ENCODE measurements around the gene ZNF782.
A peak's percentile ranks its signal among the peaks of the same experiment; 100 is the strongest.
"Not testable (repeated sequence)": the region's sequence is repeated elsewhere in the genome, so short reads cannot be mapped to it uniquely, and the experiment has no call there.

ZNF782 gene

GRCh38 chr9:96853781-96854650 is at the start of gene ZNF782:
Gene ZNF782, minus strand, starts transcription at chr9:96854514. Its CDS starts 2,553 bp downstream, at chr9:96851961.
- DNase-seq = peak; percentile 98

- not testable (repeated sequence) for DNase-seq
Observed at GRCh38 chr9:96900010-96900409, 45.7 kb upstream of the ZNF782 start.

- no peak for DNase-seq
Observed at GRCh38 chr9:96892131-96892530, 37.8 kb upstream of the ZNF782 start.

DNA sequence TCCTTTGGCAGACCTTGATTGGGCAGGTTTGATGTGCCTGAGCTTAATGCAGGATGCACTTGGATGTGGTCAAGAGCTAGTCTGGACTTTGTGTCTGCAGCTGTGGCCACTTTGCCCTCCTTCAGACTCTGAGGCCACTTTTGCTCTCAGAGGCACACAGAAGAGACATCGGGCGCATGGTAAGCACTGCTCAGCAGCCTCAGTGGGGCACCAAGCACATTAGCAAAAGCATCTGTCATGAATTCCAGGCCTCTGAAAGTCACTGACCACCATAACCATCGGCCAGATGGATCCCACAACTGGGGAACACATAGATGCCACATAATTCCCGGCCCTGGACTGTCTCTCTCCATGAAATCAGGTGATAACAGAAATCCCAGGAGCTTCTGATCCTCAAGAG is 34.3 kb upstream of the ZNF782 start:
- DNase-seq = no peak

GRCh38 chr9:96885424-96885823 is 31.1 kb upstream of the ZNF782 start:
- no peak for DNase-seq

DNA sequence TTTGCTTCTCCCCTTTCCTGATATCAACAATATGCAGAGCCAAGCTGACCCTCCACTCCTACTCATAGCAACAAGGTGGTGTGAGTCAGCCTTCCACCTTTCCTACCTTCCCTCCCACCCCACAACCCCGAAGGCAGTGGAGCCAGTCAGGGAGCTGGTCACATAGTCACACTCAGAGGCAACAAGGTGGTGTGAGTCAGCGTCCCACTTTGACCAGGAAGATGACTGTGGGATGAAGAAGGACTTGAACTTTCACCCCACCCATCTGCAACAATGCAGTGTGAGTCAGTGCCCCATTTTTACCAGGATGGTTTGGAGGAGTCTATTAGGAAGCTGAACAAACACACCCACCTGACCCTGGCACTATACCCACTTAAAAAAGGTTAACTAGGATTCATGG is 30.1 kb upstream of the ZNF782 start:
- no peak for DNase-seq

GRCh38 chr9:96883922-96884321 is 29.6 kb upstream of the ZNF782 start:
- DNase-seq = no peak

DNA sequence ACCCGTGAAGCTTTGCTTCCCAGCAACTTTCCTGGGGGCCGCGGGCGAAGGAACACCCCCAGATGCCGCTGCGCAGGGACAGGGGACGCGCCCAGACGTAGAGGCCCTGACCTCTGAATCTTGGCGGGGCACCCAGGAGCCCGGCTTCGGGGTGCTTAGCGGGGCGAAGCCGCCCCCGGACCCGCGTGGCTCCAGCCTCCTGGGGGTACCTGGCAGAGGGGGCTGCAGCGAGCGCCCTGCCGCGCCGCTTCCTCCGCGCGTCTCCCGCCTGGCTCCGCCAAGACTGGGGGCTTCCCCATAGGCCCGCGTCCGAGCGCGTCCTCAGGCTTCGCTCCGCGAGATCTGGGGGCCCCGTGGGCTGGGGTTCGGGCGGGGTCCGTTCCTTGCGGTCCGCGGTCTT is 23.0 kb upstream of the ZNF782 start:
- no peak for DNase-seq

DNA sequence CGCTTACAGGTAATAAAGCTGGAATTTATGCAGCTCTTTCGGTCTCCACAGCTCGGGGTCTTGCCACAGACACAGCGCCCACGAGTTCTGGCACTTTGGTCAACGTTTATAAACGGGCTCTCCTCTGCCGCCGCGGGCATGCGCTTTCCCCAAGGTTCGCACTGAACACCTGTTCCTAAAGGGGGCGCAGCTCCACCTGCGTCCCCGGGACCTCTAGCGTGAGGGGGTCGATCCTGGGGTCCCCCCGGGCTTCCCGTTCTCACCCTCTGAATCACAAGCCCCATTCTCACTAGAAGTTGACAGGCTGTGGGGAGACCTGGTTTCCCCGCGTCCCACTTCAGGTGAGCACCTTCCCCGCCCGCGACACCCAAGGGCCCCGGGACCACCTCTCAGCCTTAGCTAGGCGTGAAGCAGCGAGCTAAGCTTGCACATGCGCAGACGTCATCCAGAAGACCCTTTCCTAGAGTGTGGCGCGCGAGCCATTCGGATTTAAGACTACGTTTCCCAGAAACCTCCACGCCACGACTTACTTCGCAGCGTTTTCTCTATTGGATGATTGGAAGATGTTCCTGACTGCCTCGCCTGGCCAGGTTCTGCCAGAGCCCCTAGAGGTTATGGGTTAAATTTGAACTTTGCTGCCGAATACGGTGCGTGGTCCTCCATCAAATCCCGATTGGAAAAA is 21.3 kb upstream of the ZNF782 start:
- DNase-seq = peak; percentile 99

DNA sequence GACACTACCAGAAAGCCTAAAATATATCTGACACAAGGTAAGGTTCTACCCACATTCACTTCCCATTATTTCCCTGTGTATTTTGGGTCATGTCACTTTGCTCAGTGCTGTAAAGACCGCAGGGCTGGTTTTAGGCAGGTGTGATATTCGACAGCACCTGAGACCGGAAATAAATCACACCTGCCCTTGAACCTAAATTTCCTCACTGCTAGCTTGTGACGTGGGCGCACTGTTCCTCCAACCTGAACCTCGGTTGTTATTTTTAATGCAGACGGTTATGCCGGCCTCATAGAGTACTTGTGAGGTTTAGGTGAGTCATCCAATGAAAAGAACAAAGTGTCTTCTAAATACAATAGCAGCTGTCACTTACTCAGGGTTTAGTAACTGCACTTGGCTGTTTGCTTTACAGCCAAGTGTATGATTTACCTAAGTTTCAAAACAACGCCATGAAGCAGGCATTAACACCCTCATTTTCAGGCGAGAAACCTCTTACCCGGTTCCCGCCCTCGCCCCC is 20.7 kb upstream of the ZNF782 start:
- peak; percentile 58 for DNase-seq

DNA sequence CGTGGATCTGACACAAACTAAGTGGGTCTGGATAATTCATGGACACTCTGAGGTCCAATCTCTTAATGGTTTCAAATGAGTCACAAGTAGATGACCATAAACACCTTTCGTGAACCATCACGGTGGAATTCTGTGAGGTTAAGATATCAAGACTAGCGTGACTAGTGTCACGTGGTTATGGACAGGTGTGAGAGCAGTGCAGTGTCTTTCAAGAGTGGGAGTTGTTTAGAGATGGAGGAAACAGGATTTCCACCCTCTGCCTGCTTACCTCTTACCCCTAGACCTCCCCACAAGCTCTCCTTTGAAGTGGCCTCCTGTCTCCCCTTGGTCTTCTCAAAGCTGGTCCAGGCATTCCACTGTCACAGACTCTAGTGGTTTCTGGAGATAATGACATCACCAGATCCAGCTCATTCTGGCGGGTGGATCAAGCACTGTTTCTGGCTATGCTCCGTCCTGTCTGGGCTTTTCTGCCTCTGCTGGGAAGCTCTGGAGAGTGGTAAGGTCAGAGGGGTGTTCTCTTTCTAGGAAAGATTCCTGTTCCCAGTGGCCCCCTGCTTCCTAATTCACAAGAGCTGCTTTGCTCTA is 20.0 kb upstream of the ZNF782 start:
- DNase-seq = no peak

DNA sequence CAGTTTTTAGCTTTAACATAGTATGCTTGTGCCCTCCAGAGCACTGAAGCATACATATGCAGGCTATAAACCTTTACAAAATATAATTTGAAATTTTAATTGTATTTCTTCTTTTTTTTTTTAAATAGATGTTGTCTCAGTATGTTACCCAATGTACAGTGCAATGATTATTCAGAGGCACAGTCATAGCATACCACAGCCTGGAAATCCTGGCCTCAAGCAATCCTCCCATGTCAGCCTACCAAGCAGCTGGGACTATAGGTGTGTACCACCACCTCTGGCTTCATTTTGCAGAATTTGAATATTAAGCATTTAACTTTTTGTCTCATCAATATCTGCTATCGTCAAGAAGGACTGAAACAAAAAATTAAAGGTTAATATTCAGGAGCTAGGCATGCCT is 16.9 kb upstream of the ZNF782 start:
- DNase-seq = no peak

- no peak for DNase-seq
Observed at GRCh38 chr9:96868709-96869108, 14.4 kb upstream of the ZNF782 start.

- no peak for DNase-seq
Observed at GRCh38 chr9:96867079-96867804, 12.9 kb upstream of the ZNF782 start.

DNA sequence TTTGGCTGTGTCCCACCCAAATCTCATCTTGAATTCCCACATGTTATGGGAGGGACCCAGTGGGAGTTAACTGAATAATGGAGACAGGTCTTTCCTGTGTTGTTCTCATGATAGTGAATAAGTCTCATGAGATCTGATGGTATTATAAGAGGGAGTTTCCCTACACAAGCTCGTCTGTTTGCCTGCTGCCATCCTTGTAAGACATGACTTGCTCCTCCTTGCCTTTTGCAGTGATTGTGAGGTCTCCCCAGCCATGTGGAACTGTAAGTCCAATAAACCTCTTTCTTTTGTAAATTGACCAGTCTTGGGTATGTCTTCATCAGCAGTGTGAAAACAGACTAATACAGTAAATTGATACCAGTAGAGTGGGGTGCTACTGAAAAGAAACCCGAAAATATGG is 10.9 kb upstream of the ZNF782 start:
- not testable (repeated sequence) for DNase-seq

DNA sequence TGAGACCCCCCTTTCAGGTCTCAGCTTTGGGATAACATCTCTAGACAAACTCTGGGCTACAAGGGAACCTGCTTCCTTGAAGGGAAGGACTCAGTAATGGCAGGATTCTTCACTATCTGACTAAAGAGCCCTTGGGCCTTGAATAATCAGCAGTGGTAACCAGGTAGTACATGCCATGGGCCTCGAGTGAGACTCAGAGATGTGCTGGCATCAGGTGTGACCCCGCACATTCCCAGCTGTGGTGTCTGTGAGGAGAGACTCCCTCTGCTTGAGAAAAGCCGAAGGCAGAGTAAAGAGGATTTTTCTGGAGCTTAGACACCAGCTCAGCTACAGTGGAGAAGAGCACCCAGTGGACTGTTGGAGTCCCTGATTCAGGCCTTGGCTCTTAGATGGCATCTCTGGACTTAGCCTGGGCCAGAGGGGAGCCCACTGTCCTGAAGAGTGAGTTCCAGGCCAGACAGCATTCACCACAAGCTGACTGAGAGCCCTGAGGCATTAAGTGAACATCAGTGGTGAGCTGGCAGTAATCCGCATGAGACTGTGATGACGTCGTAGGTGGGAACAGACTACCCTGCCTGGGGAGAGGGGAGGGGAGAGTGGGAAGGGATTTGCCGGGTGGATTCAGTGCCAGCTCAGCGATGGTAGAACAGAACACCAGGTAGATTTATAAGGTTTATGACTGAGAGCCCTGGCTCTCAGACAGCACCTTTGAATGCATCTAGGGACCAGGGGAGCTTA is 5.3 kb upstream of the ZNF782 start:
- DNase-seq = no peak

DNA sequence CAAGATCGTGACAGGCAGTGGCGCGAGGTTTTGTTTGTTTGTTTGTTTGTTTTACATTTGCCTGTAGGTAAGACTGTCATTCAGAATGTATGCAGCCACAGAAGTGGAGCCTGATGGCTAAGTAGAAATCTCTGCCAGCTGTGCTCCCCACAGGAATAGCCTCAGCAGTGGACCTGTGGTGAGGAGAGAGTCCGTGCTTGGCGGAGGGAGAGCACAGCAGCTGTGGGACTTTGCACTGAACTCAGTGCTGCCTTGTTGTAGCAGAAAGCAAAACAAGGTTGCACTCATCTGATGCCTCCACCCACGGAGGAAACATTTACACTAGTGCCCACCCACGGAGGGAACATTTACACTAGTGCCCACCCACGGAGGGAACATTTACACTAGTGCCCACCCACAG is 4.4 kb upstream of the ZNF782 start:
- no peak for DNase-seq

DNA sequence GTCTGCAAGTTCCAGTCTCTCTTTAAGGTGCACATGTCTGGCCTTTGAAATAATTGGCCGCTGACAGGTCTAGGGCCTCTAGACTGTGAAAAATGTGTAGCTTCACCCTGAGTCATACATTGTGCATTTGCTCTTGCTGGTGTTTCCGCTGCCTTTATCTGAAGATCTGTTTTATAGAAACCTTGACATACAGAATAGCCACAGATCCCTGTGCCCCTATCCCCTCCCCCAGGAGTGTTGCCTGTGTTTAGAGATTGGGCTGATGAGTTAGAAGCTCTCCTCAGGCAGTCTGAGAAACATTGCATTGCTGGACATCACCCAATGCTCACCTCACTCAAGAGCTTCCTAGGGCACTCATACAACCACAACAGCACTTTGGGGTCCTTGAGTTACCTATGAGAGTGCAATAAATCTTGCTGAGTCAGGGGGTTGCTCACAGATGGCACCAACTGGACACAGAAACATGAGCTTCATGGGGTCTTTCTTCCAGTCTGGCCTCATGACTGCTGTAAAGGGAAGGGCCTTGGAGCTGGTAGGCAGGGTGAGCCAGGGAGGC is 3.8 kb upstream of the ZNF782 start:
- DNase-seq = no peak

DNA sequence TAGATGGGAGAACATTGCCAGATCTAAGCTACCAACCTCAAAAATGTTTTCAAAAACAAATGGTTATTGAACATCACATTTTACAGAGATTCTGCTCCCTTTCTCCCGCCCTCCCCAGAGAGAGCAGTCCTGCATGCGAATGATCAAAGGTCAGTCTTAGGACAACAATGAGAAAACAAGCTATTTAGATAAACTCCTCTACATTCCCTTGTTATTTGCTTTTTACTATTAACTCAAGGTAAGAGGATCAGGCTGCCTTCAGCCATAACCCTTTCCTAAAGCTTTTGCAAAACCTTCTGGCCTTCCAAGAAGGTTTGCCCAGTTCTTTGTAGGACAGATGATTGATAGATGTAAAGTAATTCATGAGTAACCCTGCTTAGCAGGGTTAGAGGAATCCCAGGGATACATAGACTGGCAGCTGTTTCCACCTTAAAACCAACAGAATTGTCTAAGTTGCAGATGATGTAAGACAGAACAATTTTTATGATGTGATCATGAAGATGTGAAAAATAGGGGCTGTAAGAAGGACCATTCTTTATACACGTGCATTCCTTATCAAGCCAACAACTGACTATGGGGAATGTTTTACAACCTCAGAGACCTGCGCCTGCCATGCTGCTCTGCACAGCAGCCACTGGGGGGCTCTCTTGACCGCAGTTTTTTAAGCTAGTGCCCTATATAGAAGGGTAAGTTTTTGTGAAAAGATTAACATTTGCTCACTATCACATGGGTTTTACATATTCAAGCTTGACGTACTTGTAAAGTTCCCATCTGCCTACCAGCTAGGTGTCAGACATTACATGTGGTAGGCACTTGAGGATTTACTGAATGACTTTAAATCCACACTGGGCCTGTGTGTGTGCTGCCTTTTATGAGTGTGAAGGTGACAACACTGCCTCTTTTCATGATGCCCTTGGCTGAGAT is 2.3 kb upstream of the ZNF782 start:
- DNase-seq = peak; percentile 62

DNA sequence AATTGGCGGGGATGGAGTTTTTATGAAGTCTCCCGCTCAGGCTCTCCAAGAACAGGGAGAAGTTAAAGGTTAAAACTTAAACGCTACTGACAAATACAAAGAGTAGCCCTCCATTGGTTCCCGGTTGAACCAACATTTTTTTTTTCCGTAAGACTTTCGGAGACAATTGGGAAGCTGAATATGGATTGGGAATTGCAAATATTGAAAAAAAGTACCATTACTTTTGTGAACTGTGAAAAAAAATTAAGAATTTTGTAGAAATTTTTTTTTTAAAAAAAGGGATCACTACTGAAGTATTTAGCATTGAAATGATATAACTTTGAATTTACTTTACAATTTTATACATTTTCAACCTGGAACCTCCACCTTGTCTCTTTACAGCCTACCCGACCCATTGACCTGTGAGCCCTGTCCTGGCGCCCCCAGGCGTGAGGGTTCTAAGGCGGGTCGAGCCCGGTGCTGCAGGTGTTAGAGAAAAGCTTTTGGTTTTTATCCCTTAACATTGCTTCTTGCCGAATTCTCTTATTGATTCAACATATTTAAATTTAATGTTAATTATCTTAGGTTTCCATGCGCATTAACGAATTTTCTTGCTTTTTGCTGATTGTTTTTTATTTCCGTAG is 448 bp upstream of the ZNF782 start:
- DNase-seq = no peak

Data from NCI-H2171 treated with DMSO at 0.1 percent for 48 hours (cell line).